HG03571 (cell line): ENCODE data around the gene PHLDB2.

Experiments
- ATAC-seq: cut with Tn5 transposase; IDR thresholded peaks from one replicate; pipeline ENCODE4 v1.9.1; 2021; ENCODE audit not compliant: unreplicated experiment

Gene PHLDB2

DNA sequence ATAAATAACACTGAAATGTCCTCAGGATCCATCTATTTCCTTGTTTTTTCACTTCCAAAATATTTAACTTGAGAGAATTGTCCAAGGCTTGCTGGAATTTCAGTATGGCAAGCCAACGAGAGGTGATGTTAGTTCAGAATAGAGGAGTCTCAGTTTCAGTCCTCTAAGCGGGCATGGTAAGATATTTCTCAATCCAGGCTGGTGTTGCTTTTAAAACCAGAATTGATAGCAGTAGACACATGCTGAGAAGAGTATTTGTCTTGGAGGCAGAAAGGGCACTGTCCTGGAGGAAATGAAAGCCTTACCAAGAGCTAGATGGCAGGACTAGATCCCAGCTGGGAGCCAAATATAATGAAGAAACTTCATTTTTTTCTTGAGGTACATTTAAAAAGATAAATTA lies 23.1 kb downstream of the PHLDB2 start:
- no peak for ATAC-seq

DNA sequence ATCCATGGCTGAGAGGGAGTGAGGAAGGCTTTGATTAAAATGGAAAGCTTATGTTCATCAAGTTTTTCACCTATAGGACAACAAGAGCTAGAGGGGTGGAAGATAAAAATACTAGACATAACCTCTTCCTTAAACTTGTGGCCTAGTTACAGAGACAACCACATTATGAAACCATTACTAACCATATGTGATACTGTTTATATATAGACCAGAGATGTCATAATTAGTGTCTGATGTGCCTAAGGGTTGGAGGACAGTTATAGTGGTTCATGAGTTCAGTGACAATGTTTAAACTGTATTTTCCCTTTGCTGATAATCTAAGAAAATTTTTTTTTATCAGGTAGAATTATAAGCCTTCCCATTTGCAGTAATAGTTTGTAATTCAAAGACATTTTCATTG lies 23.7 kb downstream of the PHLDB2 start:
- ATAC-seq: peak; percentile 96

DNA sequence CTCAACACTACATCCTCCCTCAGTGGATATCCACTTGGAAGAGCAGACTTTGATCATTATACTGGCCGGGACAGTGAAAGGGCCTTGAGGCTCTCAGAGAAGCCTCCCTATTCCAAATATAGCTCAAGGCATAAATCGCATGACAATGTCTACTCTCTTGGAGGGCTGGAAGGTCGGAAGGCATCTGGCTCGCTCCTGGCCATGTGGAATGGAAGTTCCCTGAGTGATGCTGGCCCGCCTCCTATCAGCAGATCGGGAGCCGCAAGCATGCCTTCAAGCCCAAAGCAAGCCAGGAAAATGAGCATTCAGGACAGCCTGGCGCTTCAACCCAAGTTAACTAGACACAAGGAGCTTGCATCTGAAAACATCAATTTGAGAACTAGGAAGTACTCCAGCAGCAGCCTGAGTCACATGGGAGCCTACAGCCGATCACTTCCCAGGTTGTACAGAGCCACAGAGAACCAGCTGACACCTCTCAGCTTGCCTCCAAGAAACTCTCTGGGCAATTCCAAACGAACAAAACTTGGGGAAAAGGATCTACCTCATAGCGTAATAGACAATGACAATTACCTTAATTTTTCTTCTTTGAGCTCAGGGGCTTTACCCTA lies 25.4 kb downstream of the PHLDB2 start:
- ATAC-seq: no peak

- ATAC-seq: no peak
Observed at GRCh38 chr3:111885578-111885977, 26.5 kb downstream of the PHLDB2 start.

DNA sequence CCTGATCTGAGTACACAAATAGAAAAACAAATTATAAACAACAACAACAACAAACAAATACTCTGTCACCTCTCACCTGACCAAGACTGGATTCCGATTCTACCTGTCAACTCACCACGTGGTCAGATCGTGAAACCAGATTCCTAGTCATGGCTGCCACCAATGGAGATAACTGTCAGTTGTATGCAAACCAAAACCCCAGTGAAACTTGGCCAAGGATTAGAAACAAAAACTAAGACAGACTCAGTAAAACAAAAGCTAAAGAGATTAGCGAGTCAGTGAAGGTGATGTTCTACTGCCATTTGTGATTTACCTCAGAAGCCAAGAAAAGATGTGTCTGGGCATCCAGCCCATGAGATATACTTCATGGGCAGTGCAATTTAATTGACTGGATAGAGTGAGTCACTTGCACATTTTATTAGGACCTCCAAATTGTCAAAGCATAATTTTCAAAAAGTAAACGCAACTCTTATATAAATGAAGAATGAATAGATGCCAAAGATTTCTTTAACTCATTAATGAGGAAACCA lies 31.1 kb downstream of the PHLDB2 start:
- no peak for ATAC-seq

DNA sequence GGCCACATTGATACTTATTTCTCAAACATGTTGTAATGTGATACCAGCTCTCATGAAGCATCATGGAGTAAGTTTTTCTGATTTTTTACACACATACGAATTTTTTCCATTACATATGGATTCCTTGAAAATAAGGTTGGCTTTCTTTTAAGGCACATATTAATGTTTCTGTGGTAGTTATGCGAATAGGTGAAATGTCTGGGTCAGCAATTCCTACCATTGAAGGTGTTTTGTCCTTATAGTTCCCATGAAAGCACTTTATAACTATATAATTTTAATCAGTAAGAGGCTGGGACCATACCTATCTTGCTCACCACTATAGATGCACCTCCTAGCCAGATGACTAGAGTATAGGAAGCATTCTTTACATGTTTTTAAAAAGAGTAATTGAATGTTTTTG lies 33.0 kb downstream of the PHLDB2 start:
- ATAC-seq: no peak

DNA sequence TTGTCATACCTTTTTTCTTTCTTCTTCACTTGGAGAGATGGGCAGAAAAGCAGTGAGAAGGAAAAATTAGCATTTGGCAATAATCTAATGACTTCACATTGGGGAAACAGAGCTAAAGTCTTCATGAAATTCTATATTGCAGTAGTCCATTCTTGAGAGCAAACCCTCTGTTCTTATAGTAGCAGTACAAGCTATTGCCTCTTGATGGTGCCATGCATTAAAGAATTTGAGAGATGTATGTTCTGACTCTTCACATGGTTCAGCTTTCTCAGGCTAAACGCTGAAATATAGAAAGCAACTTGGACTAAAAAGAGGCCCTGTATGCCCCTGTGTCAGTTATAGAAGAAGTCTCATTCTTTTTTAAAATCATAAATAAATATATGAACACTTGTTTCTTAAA lies 36.0 kb downstream of the PHLDB2 start:
- no peak for ATAC-seq

GRCh38 chr3:111899966-111900365 lies 40.9 kb downstream of the PHLDB2 start:
- ATAC-seq: no peak

DNA sequence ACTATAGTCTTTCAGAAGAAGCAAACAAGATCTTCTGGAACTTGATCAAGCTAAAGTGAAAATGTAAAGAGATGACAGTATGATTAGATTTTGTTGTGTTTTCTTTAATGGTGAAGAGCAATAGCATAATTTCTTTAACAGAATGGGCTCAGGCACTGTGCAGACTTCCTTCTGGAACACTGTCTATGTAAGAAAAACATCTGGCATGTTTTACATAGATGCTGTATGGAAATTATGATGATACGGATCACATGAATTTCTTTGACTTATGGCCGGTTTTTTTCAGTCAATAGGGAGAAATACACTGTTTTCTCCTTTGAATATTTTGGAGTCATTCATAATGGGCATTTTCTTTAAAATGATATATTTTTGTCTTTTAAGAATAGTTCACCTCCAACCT lies 42.6 kb downstream of the PHLDB2 start:
- ATAC-seq: no peak

GRCh38 chr3:111902534-111902933 lies 43.5 kb downstream of the PHLDB2 start:
- ATAC-seq: no peak

GRCh38 chr3:111903067-111903511 lies 44.0 kb downstream of the PHLDB2 start:
- no peak for ATAC-seq

GRCh38 chr3:111904376-111905241 lies 45.5 kb downstream of the PHLDB2 start:
- no peak for ATAC-seq

- ATAC-seq: no peak
Observed at GRCh38 chr3:111906656-111907055, 47.6 kb downstream of the PHLDB2 start.

- no peak for ATAC-seq
Observed at GRCh38 chr3:111907151-111907550, 48.1 kb downstream of the PHLDB2 start.

DNA sequence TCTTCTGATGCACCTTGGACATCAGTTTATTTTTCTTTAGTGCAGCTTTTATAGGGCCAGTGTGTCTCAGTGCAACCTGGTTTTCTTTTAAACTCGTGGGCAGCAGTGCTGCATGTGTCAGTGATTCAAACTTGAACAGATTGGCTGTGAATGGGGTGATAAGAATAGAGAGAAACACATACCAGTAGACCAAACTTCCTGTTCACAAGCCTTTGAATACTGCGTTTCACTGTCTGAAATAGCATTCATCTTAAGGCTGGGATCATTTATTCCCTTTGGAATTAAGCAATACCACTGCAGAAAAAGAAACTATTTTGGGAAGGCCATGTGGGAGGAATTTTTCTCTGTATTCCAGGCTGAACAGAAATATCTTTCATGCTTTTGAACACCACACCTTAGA lies 51.7 kb downstream of the PHLDB2 start:
- ATAC-seq: no peak

DNA sequence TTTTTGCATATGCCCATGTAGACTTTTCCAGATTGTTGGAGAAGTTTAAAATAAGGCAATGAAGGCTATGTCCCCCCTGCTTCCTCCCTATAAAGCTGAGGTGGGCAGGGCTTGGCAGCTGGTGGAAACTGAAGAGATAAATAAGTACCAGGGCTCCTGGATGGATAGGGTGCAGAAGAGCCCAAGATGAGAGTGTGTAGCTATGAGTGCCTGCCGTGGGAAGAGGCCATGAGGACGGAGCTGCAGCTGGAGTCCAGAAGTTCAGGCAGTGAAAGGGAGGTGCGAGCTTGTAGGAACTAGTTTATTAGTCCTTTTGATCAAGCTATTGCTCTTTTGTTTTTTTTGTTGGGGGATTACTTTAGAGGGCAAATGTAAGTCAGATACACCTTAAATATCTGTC lies 52.4 kb downstream of the PHLDB2 start:
- no peak for ATAC-seq

- ATAC-seq: no peak
Observed at GRCh38 chr3:111913163-111913763, 54.2 kb downstream of the PHLDB2 start.

- no peak for ATAC-seq
Observed at GRCh38 chr3:111915905-111916304, 56.8 kb downstream of the PHLDB2 start.

- no peak for ATAC-seq
Observed at GRCh38 chr3:111917300-111917699, 58.2 kb downstream of the PHLDB2 start.

GRCh38 chr3:111919370-111920065 lies 60.5 kb downstream of the PHLDB2 start:
- ATAC-seq: no peak

DNA sequence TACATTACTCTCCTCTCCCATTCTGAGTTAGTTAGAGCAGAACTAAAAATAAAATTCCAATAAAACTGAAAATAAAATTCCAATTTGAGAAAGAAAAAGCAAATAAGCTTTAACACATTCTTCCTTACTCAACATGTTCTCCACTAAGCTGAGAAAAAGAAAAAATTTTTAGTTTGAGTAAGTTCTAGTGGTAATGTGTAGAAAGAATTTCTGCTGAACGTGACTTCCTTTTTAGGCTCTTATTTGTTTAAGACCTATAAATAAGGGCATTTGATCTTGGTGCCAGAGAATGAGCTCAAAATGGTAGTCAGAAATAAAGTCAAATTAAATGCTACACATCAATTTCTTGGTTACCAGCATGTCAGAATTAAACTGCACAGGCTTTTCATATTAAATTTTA lies 62.1 kb downstream of the PHLDB2 start:
- ATAC-seq: no peak
